ENCODE measurements around the gene MAML2.

GRCh38 chr11:96105944-96106343, 237.1 kb downstream of the MAML2 start:
- no peak for TF ChIP-seq SIN3A (IDR thresholded peaks at IDR 0.05; ENCODE audit: borderline replicate concordance, insufficient read depth, low read depth, low read length)
- TF ChIP-seq, protein P1, sequence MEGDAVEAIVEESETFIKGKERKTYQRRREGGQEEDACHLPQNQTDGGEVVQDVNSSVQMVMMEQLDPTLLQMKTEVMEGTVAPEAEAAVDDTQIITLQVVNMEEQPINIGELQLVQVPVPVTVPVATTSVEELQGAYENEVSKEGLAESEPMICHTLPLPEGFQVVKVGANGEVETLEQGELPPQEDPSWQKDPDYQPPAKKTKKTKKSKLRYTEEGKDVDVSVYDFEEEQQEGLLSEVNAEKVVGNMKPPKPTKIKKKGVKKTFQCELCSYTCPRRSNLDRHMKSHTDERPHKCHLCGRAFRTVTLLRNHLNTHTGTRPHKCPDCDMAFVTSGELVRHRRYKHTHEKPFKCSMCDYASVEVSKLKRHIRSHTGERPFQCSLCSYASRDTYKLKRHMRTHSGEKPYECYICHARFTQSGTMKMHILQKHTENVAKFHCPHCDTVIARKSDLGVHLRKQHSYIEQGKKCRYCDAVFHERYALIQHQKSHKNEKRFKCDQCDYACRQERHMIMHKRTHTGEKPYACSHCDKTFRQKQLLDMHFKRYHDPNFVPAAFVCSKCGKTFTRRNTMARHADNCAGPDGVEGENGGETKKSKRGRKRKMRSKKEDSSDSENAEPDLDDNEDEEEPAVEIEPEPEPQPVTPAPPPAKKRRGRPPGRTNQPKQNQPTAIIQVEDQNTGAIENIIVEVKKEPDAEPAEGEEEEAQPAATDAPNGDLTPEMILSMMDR (IDR thresholded peaks at IDR 0.05), result no peak
- TF ChIP-seq POLR2AphosphoS5 (IDR thresholded peaks at IDR 0.05; ENCODE audit: low read depth, low read length), result no peak
- no peak for TF ChIP-seq REST (IDR thresholded peaks at IDR 0.05; ENCODE audit: insufficient read depth in 1 of 2, low read depth in 2 of 2, low read length in 1 of 2)

Data from Panc1 (cell line).